Measurements from ENCODE around the gene C2CD4C.
"Not testable (repeated sequence)": the region's sequence is repeated elsewhere in the genome, so short reads cannot be mapped to it uniquely, and the experiment has no call there.

C2CD4C gene

DNA sequence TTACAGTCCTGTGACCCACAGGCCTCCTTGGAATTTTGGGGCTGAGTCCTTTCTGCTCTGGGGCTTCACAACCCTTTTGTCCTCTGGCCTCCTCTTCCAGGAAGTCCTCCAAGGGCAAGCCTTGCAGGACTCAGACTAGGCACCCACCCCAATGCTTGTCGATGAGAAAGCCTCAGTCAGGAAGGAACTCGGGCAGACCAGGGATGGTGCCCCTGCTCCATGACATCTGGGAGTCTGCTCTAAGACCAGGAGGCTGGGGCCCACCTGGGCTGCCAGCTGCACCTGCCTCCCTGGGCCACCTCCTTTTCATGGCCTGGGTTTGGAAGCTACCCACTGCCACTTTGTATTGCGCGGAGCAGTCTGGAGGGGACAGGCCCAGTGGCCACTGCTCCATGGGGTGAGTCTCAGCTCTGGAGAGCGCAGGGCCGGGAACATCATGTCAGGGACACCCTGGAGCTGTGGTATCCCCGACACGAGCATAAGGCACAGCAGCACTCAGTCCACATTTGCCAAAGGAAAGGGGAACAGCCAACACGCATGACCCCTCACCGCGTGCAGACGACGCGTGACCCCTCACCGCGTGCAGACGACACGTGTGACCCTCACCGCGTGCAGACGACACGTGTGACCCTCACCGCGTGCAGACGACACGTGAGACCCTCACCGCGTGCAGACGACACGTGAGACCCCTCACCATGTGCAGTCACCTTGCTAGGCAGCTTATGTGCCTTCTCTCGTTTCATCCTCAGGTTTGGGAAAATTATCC, 10.8 kb downstream of the C2CD4C start:
- no peak for DNase-seq

DNA sequence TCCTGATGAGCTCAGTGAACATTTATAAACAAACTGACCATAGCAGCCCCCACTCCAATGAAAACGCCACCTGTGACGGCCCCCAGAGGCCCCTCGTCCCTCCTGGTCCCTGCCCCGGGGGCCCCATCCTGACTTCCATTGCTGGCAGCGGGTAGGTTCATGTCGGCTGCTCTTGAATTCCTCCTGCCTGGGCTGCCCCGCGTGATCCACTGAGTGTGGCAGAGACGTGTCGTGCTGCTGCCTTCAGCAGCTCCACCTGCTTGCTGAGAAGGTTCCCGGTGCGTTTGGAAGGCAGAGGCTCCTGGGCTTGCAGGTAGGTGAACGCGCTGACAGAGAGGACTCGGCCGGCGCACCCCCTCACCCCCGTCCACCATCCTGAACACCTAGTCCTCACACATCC, 11.6 kb downstream of the C2CD4C start:
- no peak for DNase-seq

DNA sequence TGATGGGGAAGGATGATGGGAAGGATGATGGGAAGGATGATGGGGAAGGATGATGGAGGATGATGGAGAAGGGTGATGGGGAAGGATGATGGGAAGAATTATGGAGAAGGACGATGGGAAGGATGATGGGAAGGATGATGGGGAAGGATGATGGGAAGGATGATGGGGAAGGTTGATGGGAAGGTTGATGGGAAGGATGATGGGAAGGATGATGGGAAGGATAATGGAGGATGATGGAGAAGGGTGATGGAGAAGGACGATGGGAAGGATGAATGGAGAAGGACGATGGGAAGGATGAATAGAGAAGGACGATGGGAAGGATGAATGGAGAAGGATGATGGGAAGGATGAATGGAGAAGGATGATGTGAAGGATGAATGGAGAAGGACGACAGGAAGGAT, 13.5 kb downstream of the C2CD4C start:
- no peak for DNase-seq

DNA sequence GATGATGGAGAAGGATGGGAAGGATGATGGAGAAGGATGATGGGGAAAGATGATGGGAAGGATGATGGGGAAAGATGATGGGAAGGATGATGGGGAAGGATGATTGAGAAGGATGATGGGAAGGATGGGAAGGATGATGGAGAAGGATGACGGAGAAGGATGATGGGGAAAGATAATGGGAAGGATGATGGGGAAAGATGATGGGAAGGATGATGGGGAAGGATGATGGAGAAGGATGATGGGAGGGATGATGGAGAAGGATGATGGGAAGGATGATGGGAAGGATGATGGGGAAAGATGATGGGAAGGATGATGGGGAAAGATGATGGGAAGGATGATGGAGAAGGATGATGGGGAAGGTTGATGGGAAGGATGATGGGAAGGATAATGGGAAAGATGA, 14.1 kb downstream of the C2CD4C start:
- not testable (repeated sequence) for DNase-seq

DNA sequence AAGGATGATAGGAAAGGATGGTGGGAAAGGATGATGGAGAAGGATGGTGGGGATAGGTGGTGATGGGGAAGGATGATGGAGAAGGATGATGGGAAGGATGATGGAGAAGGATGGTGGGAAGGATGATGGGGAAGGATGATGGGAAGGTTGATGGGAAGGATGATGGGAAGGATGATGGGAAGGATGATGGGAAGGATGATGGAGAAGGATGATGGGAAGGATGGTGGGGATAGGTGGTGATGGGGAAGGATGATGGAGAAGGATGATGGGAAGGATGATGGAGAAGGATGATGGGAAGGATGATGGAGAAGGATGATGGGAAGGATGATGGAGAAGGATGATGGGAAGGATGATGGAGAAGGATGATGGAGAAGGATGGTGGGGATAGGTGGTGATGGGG, 15.4 kb downstream of the C2CD4C start:
- DNase-seq: not testable (repeated sequence)

DNA sequence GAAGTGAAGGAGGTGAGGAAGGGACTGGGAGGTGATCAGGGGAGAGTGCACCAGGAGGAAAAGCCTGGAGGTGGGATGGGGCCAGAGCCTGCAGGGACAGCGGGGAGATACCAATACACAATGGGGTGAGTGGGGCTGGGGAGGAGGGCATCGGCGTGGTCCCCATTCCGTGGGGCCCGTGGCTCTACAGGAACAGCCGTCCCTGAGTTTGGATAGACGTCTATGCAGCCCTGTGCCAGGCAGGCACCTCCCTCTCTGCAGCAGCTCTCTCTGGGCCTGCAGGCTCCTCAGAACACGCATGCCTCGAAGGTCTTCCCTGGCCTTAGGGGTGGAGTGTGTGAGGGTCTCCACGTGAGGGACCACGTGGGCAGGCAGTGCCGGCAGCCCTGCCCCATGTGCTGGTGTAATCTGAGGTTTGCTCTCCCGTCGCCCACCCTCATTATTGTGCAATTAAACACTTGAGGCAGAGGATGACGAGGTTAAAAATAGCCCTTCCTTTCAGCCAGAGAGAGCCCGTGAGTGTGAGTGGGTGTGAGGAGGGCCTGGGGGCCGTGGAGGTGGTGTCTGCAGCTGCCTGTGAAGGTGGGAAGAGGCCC, 16.5 kb downstream of the C2CD4C start:
- no peak for DNase-seq

DNA sequence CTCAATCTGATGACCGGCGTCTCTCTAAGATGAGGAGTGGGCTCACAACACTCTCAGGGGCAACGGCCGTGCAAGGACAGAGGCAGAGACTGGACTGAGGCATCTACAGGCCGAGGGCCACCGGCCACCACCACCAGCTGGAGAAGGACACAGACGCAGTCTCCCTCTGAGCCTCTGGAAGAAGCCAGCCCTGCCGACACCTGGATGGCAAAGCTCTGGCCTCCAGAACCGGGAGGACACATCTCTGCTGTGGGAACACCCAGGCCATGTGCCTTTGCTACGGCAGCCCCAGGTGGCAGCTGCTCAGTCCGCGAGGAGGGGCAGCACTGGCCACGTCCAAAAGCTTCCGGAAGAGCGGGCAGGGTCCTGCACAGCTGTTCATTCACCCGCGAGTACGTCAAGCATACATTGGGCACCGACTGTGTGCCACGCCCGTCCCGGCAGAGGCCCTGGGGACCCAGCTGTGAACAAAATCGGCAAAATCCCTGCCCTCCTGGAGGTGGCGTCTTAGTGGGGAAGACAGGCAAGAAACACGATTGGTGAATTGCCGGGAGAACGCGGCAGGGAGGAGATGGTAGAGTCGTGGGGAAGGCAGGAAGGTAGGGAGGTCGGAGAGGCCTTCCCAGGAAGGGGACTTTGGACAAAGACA, 17.1 kb downstream of the C2CD4C start:
- DNase-seq: no peak

DNA sequence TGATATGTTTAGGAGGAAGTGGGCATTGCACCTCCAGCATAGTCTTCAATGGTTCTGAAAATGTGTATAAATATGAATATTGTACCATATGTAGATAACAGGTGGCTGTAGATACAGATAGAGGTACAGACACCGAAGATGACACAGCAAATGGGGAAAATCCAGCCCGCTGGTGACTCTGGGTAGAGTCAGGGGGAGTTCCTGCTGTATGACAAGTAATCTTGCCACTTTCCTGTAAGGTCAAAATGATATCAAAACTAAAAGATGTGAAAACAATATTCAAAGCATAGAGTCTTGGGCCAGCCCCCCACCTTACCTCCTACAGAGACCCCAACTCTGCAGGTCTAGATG, 17.8 kb downstream of the C2CD4C start:
- DNase-seq: no peak

DNA sequence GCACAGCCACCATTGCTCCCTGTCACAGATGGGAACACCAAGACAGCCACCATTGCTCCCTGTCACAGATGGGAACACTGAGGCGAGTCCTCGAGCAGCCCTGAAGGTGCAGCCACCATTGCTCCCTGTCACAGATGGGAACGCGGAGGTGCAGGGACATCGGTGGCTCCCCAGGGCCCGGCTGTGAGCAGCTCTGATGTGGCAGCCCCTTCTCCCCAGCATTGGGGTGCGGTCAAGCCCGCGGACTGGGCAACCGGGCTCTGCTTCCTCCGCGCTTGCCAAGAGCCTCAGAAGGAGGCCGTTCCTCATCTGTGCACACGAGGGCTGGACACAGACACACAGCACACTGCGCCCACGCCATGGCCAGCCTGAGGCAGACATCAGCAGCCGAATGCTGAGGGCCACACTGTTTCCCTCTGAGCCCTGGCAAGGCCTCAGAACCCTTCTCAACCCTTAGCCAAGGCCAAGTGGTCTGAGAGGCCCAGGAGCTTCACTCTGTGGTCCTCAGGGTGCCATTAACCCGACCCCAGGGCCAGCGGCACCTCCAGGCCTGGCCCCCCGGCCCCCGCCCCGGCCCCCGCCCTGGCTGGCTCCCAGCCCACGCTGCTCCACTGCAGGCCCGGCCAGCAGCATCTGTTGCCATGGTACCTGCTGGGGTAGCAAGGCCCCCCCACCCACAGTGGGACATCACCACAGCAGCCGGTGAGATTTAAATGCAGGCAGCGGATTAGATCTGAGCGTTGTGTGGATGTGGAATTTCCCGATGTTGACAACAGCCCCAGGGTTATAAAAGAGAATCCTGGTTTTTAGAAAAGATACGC, 18.4 kb downstream of the C2CD4C start:
- no peak for DNase-seq

DNA sequence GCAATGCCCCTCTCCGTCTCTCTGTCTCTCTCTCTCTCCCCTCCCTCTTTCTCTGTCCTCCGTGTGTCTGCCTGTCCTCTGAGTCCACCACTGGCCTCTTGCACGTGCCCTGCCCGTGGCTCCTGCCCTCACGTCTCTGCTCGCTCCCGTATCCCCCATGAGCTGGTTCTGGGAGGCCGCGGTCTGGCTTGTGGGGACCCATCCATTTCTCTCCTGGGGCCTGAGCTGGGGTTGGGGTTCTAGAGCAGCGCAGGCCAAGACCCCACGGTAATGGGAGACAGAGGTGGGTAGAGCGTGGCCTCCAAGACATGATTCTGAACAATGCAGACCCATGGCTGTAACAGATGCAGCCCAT, 19.0 kb downstream of the C2CD4C start:
- DNase-seq: no peak

DNA sequence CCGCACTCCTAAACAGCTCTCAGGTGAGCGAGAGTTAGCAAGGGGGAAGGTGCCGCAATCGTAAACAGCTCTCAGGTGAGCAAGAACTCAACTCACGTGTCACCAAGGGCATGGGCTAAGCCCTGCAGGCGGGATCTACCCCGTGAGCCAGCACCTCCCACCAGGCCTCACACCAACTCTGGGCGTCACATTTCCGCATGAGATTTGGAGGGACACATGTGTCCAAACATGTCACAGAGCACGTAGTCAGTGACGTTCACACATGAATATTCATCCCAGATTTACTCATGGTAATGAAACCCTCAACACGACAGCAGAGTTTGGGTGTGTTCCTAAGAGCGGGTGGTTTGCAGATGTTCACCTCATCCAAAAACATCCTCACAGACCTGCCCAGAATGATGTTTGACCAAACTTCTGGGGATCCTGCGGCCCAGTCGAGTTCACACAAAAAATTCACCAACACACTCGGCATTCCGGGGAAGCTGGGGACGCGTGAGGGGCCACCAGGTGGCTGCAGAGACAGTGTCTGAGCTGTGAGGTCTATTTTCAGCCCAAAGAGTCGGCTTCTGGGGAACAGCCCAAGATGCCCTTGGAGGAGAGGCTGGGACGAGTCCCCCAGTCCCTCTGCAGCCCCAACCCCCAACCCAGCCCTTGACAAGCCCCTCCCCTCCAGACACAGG, 19.6 kb downstream of the C2CD4C start:
- no peak for DNase-seq

DNA sequence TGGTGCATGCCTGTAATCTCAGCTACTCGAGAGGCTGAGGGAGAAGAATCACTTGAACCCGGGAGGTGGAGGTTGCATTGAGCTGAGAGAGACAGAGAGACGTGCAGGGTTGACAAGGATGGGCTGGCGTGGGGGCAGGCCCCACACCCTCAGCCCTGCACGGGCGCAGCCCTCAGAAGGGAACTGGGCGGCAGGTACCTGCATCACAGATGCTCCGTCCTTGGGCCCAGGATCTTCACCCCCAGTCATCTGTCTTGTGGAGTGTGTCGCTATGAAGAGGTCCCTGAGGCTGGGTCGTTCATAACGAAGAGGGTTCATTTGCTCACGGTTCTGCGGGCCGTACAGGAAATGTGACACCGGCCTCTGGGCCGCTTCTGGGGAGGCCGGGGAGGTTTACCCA, 20.3 kb downstream of the C2CD4C start:
- no peak for DNase-seq

DNA sequence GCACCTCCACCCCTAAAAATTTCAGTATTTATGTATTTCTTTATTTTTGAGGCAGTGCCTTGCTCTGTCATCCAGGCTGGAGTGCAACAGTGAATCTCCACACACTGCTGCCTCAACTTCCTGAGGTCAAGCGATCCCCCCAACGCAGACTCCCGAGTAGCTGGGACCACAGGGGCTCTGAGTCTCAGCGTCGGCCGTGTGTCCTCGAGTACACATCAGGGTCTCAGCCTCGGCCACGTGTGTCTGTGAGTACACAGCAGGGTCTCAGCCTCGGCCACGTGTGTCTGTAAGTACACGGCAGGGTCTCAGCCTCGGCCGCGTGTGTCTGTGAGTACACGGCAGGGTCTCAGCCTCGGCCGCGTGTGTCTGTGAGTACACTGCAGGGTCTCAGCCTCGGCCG, 21.2 kb downstream of the C2CD4C start:
- no peak for DNase-seq

DNA sequence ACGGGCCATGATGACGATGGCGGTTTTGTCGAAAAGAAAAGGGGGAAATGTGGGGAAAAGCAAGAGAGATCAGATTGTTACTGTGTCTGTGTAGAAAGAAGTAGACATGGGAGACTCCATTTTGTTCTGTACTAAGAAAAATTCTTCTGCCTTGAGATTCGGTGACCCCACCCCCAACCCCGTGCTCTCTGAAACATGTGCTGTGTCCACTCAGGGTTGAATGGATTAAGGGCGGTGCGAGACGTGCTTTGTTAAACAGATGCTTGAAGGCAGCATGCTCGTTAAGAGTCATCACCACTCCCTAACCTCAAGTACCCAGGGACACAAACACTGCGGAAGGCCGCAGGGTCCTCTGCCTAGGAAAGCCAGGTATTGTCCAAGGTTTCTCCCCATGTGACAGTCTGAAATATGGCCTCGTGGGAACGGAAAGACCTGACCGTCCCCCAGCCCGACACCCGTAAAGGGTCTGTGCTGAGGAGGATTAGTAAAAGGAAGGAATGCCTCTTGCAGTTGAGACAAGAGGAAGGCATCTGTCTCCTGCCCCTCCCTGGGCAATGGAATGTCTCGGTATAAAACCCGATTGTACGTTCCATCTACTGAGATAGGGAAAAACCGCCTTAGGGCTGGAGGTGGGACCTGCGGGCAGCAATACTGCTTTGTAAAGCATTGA, 22.2 kb downstream of the C2CD4C start:
- not testable (repeated sequence) for DNase-seq

DNA sequence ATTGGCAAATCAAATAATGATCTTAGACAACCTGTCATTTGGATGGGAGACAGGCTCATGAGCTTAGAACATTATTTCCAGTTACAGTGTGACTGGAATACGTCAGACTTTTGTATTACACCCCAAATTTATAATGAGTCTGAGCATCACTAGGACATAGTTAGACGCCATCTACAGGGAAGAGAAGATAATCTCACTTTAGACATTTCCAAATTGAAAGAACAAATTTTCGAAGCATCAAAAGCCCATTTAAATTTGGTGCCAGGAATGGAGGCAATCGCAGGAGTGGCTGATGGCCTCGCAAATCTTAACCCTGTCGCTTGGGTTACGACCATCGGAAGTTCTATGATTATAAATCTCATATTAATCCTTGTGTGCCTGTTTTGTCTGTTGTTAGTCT, 22.8 kb downstream of the C2CD4C start:
- not testable (repeated sequence) for DNase-seq

DNA sequence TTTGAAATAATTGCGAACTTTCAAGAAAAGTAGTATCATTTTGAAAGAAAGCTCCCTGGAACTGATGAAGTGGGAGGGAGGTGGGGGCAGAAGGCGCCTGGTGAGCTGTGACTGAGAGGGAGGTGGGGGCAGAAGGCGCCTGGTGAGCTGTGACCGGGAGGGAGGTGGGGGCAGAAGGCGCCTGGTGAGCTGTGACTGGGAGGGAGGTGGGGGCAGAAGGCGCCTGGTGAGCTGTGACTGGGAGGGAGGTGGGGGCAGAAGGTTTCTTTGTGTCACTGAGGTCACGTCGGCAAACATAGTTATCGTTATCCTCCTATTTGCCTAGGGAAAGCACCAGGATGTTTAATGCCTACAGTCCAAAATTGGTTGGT, 24.2 kb downstream of the C2CD4C start:
- no peak for DNase-seq

DNA sequence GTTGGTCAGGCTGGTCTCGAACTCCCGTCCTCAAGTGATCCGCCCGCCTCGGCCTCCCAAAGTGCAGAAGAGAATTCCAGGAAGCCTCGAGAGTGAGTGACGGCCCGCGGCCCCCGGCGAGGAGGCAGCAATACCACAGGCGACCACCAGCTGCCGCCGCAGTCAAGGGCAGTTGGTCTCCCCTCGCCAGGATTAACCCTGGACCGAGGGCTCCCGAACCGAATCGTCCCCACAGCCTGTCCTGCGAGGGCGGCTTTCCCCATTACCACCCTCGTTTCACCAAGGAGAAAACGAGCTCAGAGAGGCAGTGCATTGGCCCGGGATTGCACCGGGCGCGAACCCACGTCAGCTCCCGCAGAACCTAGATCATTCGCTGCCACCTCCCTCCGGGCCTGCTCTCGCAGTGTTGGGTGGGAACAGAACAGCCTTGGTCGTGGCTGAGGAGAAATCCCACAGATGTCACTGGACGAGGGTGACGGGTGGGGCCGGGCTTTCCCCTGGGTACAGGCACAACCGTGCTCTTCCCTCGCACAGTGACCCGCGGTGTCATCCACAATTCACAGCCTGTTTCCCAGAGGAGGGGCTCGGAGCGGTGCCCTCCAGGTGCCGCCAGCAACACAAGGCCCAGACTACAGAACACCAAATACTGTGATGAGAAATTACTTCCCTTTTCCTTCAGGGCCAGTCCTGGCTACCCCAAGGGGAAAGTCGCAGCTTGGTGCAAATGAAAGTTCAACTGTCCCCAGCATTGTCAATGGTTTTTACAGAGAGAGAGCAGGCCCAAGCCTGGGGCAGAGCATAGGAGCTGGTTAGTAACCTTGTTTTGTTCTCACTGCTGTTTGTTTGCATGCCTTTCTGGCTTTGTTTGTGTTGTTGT, 24.8 kb downstream of the C2CD4C start:
- no peak for DNase-seq

DNA sequence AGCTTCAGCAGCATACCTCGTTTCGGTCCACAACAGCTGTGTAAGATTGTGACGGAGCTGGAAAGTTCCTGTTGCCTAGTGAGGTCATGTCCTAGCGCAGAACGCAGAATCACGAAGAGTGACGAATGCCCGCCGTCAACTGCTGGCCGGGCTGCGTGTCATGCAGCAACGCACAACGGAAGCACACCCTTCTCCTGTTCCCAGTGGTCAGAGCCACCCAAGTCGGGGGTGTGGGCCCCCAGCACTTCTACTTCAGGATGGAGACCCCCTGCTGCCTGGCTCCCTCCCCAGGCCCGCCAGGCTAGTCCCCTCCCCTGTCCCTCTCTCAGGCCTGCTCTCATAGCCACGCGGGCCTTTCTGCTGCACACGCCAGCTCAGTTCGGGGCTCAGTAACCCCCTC, 25.9 kb downstream of the C2CD4C start:
- no peak for DNase-seq

DNA sequence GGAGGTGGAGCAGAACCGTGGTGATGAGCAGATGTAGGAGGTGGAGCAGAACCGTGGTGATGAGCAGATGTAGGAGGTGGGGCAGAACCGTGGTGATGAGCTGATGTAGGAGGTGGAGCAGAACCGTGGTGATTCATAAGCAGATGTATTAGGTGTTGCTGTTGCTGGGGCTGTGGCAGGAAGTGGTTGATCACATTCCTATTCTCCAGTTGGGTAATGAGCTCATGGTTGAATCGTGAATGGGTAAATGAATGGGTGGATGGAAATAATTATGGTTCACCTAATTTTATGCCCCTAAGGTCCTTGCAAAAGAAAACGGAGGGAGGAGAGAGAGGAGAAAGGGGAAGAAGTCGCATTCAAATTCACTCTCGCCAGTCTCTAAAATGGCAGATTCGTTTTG, 26.4 kb downstream of the C2CD4C start:
- DNase-seq: peak; percentile 27

DNA sequence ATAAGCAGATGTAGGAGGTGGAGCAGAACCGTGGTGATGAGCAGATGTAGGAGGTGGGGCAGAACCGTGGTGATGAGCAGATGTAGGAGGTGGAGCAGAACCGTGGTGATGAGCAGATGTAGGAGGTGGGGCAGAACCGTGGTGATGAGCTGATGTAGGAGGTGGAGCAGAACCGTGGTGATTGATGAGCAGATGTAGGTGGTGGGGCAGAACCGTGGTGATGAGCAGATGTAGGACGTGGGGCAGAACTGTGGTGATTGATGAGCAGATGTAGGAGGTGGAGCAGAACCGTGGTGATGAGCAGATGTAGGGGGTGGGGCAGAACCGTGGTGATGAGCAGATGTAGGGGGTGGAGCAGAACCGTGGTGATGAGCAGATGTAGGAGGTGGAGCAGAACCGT, 27.0 kb downstream of the C2CD4C start:
- DNase-seq: peak; percentile 5

DNA sequence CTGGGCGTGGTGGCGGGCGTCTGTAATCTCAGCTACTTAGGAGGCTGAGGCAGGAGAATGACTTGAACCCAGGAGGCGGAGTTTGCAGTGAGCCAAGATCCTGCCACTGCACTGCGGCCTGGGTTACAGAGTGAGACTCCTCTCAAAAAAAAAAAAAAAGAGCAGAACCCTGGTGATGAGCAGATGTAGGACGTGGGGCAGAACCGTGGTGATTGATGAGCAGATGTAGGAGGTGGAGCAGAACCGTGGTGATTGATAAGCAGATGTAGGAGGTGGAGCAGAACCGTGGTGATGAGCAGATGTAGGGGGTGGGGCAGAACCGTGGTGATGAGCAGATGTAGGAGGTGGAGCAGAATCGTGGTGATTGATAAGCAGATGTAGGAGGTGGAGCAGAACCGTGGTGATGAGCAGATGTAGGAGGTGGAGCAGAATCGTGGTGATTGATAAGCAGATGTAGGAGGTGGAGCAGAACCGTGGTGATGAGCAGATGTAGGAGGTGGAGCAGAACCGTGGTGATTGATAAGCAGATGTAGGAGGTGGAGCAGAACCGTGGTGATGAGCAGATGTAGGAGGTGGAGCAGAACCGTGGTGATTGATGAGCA, 28.2 kb downstream of the C2CD4C start:
- DNase-seq: not testable (repeated sequence)

Measured in NCI-H1694 (cell line).